SK-N-SH (cell line): ENCODE measurements around the gene NUDT13.

ENCODE experiments used
- FOXJ3 ChIP-seq: sonication (generic); formaldehyde crosslinking; IDR thresholded peaks from 2 replicates; pipeline ENCODE4 v1.5.1; 2020; ENCODE audit warnings: mild to moderate bottlenecking, missing genetic modification reagents
- GATA2 ChIP-seq: sonication (generic); formaldehyde crosslinking; IDR thresholded peaks from 2 replicates; pipeline ENCODE4 v1.5.0; 2020; ENCODE audit warnings: mild to moderate bottlenecking, missing genetic modification reagents
- JUND ChIP-seq: IDR thresholded peaks from 2 replicates; pipeline ENCODE4 v1.4.0; 2012
- MXI1 ChIP-seq: IDR thresholded peaks from 2 replicates; pipeline ENCODE4 v1.6.1; 2012; ENCODE audit warnings: mild to moderate bottlenecking, low read depth, low read length, improper control_type of control experiment
- RAD21 ChIP-seq: IDR thresholded peaks from 2 replicates; pipeline ENCODE4 v1.6.1; 2012; ENCODE audit warnings: mild to moderate bottlenecking, low read length
- TF ChIP-seq, protein P1 (sequence below): fragments of 200-600 bp; sonication (generic); IDR thresholded peaks from 2 replicates; pipeline ENCODE4 v1.6.1; 2017; ENCODE audit warnings: antibody characterized with exemption, mild to moderate bottlenecking, moderate library complexity
- TF ChIP-seq, protein P2 (sequence below): IDR thresholded peaks from 2 replicates; pipeline ENCODE4 v1.6.1; 2012; ENCODE audit warnings: mild to moderate bottlenecking, low read depth, low read length, moderate library complexity

DNA sequence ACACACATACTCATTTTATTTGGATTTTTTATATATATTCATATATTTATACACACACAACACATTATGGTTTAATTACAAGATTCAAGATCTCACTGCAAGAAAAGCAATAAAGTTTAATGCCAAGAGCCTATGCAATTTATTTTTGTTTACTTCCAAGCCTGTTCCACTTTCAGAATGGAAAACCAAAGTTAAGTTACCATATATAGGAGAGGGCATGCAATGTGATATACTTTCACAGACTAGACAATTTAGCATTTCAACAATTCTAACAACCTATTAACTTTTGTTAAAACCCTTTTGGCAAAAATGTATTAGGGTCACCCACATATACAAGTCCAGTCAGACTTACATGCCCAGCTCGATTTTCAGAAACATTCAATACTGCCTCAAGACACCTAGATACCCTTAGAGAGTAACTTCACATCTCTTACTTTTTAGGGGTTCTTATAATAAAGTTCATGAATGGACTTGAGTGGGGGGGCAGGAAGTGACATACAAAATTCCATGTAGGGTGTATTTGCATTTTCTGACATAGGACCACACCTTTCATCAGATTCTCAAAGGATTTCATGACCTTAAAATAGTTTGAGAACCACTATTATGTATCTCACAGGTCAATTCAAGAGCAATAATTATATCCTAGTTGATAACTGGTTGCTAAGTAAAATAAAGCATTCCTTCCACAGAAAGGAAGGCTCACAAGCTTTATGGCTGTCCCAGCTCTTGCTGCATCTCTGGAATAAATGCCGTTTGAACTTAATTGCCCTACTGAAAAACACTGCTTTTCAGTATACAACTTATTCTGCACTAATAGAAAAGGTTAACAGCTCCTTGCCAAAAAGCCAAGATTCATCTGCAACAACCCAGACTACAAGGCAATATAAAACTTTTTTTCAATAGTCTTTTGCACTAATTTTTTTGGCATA is 16.1 kb upstream of the NUDT13 start:
- TF ChIP-seq JUND (no peak), GATA2 (no peak), RAD21 (no peak), MXI1 (no peak), FOXJ3 (CRISPR knock-in tag) (no peak)
- TF ChIP-seq, protein P1, sequence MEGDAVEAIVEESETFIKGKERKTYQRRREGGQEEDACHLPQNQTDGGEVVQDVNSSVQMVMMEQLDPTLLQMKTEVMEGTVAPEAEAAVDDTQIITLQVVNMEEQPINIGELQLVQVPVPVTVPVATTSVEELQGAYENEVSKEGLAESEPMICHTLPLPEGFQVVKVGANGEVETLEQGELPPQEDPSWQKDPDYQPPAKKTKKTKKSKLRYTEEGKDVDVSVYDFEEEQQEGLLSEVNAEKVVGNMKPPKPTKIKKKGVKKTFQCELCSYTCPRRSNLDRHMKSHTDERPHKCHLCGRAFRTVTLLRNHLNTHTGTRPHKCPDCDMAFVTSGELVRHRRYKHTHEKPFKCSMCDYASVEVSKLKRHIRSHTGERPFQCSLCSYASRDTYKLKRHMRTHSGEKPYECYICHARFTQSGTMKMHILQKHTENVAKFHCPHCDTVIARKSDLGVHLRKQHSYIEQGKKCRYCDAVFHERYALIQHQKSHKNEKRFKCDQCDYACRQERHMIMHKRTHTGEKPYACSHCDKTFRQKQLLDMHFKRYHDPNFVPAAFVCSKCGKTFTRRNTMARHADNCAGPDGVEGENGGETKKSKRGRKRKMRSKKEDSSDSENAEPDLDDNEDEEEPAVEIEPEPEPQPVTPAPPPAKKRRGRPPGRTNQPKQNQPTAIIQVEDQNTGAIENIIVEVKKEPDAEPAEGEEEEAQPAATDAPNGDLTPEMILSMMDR = no peak
- TF ChIP-seq, protein P2, sequence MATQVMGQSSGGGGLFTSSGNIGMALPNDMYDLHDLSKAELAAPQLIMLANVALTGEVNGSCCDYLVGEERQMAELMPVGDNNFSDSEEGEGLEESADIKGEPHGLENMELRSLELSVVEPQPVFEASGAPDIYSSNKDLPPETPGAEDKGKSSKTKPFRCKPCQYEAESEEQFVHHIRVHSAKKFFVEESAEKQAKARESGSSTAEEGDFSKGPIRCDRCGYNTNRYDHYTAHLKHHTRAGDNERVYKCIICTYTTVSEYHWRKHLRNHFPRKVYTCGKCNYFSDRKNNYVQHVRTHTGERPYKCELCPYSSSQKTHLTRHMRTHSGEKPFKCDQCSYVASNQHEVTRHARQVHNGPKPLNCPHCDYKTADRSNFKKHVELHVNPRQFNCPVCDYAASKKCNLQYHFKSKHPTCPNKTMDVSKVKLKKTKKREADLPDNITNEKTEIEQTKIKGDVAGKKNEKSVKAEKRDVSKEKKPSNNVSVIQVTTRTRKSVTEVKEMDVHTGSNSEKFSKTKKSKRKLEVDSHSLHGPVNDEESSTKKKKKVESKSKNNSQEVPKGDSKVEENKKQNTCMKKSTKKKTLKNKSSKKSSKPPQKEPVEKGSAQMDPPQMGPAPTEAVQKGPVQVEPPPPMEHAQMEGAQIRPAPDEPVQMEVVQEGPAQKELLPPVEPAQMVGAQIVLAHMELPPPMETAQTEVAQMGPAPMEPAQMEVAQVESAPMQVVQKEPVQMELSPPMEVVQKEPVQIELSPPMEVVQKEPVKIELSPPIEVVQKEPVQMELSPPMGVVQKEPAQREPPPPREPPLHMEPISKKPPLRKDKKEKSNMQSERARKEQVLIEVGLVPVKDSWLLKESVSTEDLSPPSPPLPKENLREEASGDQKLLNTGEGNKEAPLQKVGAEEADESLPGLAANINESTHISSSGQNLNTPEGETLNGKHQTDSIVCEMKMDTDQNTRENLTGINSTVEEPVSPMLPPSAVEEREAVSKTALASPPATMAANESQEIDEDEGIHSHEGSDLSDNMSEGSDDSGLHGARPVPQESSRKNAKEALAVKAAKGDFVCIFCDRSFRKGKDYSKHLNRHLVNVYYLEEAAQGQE = no peak
